Smooth muscle cell (in vitro differentiated cells): Measurements from ENCODE around the gene TMEM184B. TPM values are rescaled to one million over a fixed set of nuclear protein-coding genes. Genes with fewer than 3 reads are reported as not detected.
A peak's percentile ranks its signal among the peaks of the same experiment; 100 is the strongest.

Experiments
- DNase-seq: peaks from one replicate; lab custom pipeline; 2025; ENCODE audit not compliant: unreplicated experiment; lab: John Stamatoyannopoulos, UW
- H2AFZ ChIP-seq: fragments of 200-600 bp; sonication (generic); 2 replicates; pipeline ENCODE4 v1.6.0; 2016; ENCODE audit warnings: antibody characterized with exemption, low read depth, mild to moderate bottlenecking
- H3F3A ChIP-seq: fragments of 200-600 bp; sonication (generic); 2 replicates; pipeline ENCODE4 v1.6.0; 2017; ENCODE audit warnings: antibody characterized with exemption, low read depth
- H3K27ac ChIP-seq: fragments of 200-600 bp; sonication (generic); 2 replicates; pipeline ENCODE4 v1.5.1; 2016; ENCODE audit warnings: low read depth, mild to moderate bottlenecking
- H3K27me3 ChIP-seq: fragments of 200-600 bp; sonication (generic); 2 replicates; pipeline ENCODE4 v1.6.1; 2016; ENCODE audit warnings: low read depth, mild to moderate bottlenecking
- H3K36me3 ChIP-seq: fragments of 200-600 bp; sonication (generic); 2 replicates; pipeline ENCODE4 v1.5.1; 2016; ENCODE audit warnings: low read depth
- H3K4me1 ChIP-seq: fragments of 200-600 bp; sonication (generic); 2 replicates; pipeline ENCODE4 v1.5.1; 2016; ENCODE audit warnings: low read depth
- H3K4me2 ChIP-seq: fragments of 200-600 bp; sonication (generic); 2 replicates; pipeline ENCODE4 v1.6.0; 2016; ENCODE audit warnings: mild to moderate bottlenecking
- H3K4me3 ChIP-seq: fragments of 200-600 bp; sonication (generic); 2 replicates; pipeline ENCODE4 v1.5.1; 2016; ENCODE audit warnings: mild to moderate bottlenecking
- H3K79me2 ChIP-seq: fragments of 200-600 bp; sonication (generic); 2 replicates; pipeline ENCODE4 v1.6.0; 2016; ENCODE audit warnings: low read depth, mild to moderate bottlenecking
- H3K9ac ChIP-seq: fragments of 200-600 bp; sonication (generic); 2 replicates; pipeline ENCODE4 v1.6.0; 2016; ENCODE audit warnings: low read depth
- H3K9me3 ChIP-seq: fragments of 200-600 bp; sonication (generic); replicated peaks from 2 replicates; pipeline ENCODE4 v1.5.1; 2016; ENCODE audit warnings: low read depth
- H4K20me1 ChIP-seq: fragments of 200-600 bp; sonication (generic); 2 replicates; pipeline ENCODE4 v1.6.0; 2016; ENCODE audit warnings: low read depth
- WGBS: methylation state at CpG from one replicate; pipeline ENCODE4 v1.1.7; 2016; ENCODE audit warnings: low lambda C conversion rate; 5-methylcytosine and 5-hydroxymethylcytosine counted together
- polyA plus RNA-seq: library from polyadenylated mRNA; unstranded; fragments of >200 nt; fragmentation: Nextera tagmentation; extraction: Ambion mirVana; gene quantifications from 2 replicates; pipeline ENCODE4 v1.2.1, GENCODE V29; 2016
- total RNA-seq: library from RNA; depleted of rRNA; stranded (reverse); fragments of >200 nt; gene quantifications from 2 replicates; pipeline ENCODE4 v1.2.3, GENCODE V29; 2014
- TF ChIP-seq, protein P1 (sequence below): fragments of 200-600 bp; sonication (generic); IDR thresholded peaks from 2 replicates; pipeline ENCODE4 v1.5.1; 2017; ENCODE audit warnings: borderline replicate concordance, mild to moderate bottlenecking, antibody characterized with exemption; ENCODE audit not compliant: insufficient read depth, poor library complexity, severe bottlenecking

The TMEM184B gene
- total and polyA plus RNA-seq, 2 experiments from 2014 or later = 34.1 to 96.3 TPM

DNA sequence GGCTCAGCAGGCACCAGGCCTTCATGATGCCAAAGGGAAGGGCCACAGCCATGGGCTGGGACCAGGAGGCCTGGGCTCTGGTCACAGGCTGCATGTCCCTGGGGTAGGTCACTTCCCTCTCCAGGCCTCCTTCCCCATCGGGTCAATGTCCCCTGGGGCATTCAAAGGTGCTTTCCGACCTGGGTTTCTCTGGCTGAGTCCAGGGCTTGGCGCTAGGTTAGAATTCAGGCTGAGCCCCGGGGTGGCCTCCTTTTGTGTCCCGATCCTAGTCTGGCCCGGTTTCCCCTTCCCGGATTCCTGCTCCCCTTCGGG, 58.9 kb downstream of the TMEM184B start:
- Histone ChIP-seq H3K4me1 (peaks cover 14% of the 10 kb centered on the region), H3K79me2 (peaks cover 15% of the 10 kb centered on the region), H3K27ac (no peak overlapping the region), H4K20me1 (peaks cover 62% of the 10 kb centered on the region), H3K4me3 (peak overlapping the region; percentile 23), H3K4me2 (peak overlapping the region; percentile 73), H3F3A (peaks cover 13% of the 10 kb centered on the region), H2AFZ (no peak overlapping the region), H3K36me3 (no peaks in the 10 kb centered on the region), H3K27me3 (no peaks in the 10 kb centered on the region), H3K9ac (no peak overlapping the region), H3K9me3 (no peaks in the 10 kb centered on the region)
- no peak for DNase-seq
- WGBS = 88% methylated on average over 8 of the region's 8 CpGs
- TF ChIP-seq, protein P1, sequence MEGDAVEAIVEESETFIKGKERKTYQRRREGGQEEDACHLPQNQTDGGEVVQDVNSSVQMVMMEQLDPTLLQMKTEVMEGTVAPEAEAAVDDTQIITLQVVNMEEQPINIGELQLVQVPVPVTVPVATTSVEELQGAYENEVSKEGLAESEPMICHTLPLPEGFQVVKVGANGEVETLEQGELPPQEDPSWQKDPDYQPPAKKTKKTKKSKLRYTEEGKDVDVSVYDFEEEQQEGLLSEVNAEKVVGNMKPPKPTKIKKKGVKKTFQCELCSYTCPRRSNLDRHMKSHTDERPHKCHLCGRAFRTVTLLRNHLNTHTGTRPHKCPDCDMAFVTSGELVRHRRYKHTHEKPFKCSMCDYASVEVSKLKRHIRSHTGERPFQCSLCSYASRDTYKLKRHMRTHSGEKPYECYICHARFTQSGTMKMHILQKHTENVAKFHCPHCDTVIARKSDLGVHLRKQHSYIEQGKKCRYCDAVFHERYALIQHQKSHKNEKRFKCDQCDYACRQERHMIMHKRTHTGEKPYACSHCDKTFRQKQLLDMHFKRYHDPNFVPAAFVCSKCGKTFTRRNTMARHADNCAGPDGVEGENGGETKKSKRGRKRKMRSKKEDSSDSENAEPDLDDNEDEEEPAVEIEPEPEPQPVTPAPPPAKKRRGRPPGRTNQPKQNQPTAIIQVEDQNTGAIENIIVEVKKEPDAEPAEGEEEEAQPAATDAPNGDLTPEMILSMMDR = no peak

DNA sequence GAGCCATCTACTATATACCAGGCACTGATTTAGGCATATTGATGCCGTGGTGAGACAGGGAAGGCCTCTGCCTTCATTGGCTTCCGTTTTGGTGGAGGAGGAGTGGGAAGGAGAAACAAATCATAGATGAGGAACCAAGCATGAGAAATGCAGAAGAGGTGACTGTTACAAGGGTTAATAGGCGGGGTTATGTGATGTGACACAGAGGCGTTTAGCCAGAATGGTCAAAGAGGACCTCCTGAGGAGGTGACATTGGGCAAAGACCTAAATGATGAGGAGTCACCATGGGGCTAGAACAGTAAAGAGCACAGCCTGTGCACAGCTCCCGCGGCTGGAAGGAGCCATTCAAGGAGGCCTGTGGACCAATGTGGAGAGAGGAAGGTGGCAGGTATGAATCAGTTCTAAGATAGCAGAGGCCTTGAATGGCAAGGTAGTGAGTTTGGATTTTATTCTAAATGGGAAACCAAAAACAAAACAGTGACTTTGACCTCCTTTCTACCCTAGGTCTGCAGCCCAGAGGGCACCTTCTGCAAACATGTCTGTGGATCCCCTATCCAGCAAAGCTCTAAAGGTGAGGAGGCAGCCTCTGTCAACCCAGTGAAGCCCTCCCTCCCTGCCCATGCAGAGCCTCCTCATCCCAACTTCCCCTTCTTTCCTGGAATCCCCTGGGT, 59.4 kb downstream of the TMEM184B start:
- Histone ChIP-seq H3F3A (peaks cover 13% of the 10 kb centered on the region), H3K9me3 (no peaks in the 10 kb centered on the region), H4K20me1 (peaks cover 67% of the 10 kb centered on the region), H3K4me1 (peaks cover 11% of the 10 kb centered on the region), H3K27me3 (no peaks in the 10 kb centered on the region), H3K9ac (no peak overlapping the region), H3K36me3 (no peaks in the 10 kb centered on the region), H3K79me2 (peaks cover 18% of the 10 kb centered on the region), H3K27ac (no peak overlapping the region), H3K4me2 (peak overlapping the region; percentile 73), H3K4me3 (no peak overlapping the region), H2AFZ (no peak overlapping the region)
- DNase-seq = no peak
- over 99% methylated on average over 6 of the region's 6 CpGs for WGBS
- TF ChIP-seq, protein P1 = no peak

DNA sequence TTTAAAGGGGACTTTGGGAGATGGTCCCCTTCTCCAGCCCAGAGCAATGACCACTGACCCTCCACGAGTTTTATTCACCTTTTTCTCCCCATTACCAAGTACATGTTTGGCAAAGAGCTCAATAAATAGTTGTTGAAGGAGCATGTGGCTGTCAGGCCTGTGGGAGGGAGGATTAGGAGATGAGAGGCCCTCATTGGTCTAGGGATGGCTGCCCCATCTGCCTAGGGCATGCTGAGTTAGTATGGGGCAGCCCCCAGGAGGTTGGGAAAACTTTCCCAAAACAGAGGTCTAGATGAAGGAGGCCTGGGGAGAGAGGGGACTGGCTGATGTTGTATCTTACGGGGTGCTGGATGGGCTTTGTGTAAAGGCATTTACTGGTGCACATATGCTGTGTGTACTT, 60.4 kb downstream of the TMEM184B start:
- H3K4me1 ChIP-seq = peaks cover 6% of the 10 kb centered on the region
- H3K27me3 ChIP-seq = no peaks in the 10 kb centered on the region
- peaks cover 10% of the 10 kb centered on the region for H3F3A ChIP-seq
- H2AFZ ChIP-seq = no peak overlapping the region
- no peak for DNase-seq
- no peaks in the 10 kb centered on the region for H3K9me3 ChIP-seq
- TF ChIP-seq, protein P1 = no peak
- no peaks in the 10 kb centered on the region for H3K36me3 ChIP-seq
- H3K4me2 ChIP-seq = no peak overlapping the region
- WGBS = 84% methylated on average over 2 of the region's 2 CpGs
- H4K20me1 ChIP-seq = peaks cover 77% of the 10 kb centered on the region
- peaks cover 28% of the 10 kb centered on the region for H3K79me2 ChIP-seq
- H3K4me3 ChIP-seq = no peak overlapping the region
- H3K27ac ChIP-seq = no peak overlapping the region
- H3K9ac ChIP-seq = no peak overlapping the region

DNA sequence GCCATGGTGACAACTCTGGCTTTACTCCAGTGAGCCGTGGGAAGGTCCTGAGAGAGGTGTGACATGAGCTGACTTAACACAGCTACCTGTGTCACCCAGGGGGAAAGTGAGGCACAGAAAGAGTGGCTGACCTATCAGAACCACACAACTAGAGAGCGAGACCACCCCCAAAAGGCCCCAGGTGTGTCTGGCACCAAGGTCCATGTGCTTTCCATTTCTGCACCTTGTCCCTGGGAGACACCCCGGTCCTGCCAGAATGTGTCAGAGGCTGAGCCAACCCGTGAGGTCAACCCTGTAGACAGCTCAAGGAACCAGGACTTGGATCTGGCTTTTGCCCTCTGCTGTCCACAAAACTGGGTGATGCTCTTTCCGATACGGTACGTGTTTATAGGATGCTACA, 61.3 kb downstream of the TMEM184B start:
- peaks cover 10% of the 10 kb centered on the region for H3F3A ChIP-seq
- no peaks in the 10 kb centered on the region for H3K9me3 ChIP-seq
- H3K79me2 ChIP-seq = peaks cover 35% of the 10 kb centered on the region
- DNase-seq = no peak
- 98% methylated on average over 7 of the region's 7 CpGs for WGBS
- H4K20me1 ChIP-seq = peaks cover 86% of the 10 kb centered on the region
- no peak overlapping the region for H3K27ac ChIP-seq
- H3K9ac ChIP-seq = no peak overlapping the region
- TF ChIP-seq, protein P1 = no peak
- H3K4me1 ChIP-seq = peaks cover 6% of the 10 kb centered on the region
- no peak overlapping the region for H3K4me3 ChIP-seq
- H3K27me3 ChIP-seq = no peaks in the 10 kb centered on the region
- no peaks in the 10 kb centered on the region for H3K36me3 ChIP-seq
- H3K4me2 ChIP-seq = no peak overlapping the region
- H2AFZ ChIP-seq = no peak overlapping the region
